ENCODE measurements around the gene CDC14C.

Gene CDC14C

DNA sequence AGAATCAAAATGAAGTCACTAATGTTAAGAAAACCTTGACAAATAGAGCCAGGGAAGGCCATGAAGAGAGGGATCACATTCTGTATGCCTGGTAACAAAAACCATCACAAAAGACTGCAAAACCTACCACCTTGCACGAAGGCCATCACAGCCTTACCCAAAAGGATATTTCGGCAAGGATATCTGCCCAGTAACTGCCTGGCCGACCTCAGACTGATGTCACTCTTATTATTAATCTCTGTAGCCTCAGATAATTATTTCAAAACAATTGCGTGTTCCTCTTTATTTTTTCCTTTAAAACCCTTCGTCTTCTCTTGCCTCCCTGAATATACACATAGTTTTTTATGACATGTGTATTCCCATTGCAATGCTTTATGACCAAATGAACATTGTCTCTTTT, 52.5 kb downstream of the CDC14C start:
- TF ChIP-seq, protein P1, sequence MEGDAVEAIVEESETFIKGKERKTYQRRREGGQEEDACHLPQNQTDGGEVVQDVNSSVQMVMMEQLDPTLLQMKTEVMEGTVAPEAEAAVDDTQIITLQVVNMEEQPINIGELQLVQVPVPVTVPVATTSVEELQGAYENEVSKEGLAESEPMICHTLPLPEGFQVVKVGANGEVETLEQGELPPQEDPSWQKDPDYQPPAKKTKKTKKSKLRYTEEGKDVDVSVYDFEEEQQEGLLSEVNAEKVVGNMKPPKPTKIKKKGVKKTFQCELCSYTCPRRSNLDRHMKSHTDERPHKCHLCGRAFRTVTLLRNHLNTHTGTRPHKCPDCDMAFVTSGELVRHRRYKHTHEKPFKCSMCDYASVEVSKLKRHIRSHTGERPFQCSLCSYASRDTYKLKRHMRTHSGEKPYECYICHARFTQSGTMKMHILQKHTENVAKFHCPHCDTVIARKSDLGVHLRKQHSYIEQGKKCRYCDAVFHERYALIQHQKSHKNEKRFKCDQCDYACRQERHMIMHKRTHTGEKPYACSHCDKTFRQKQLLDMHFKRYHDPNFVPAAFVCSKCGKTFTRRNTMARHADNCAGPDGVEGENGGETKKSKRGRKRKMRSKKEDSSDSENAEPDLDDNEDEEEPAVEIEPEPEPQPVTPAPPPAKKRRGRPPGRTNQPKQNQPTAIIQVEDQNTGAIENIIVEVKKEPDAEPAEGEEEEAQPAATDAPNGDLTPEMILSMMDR (IDR thresholded peaks at IDR 0.05; ENCODE audit: borderline replicate concordance, insufficient read depth, low read depth, low read length) = no peak
- H3K4me3 ChIP-seq (ENCODE audit: low read depth, low read length) = no peak overlapping the region

Measured in GM12875 (cell line).